Testis (tissue), 3 donors: ENCODE data around the gene DPYD. TPM values are rescaled to one million over a fixed set of nuclear protein-coding genes. Genes with fewer than 3 reads are reported as not detected.

Experiments
- DNase-seq: peaks from one replicate; pipeline ENCODE4 v3.0.0-alpha.2; 2019
- H3K27ac ChIP-seq, 2 donors: fragments of 200-600 bp; sonication (generic); one replicate each; pipeline ENCODE4 v1.5.1; 2019
- H3K27me3 ChIP-seq: fragments of 200-600 bp; sonication (generic); one replicate; pipeline ENCODE4 v1.5.1; 2019
- H3K36me3 ChIP-seq: fragments of 200-600 bp; sonication (generic); one replicate; pipeline ENCODE4 v1.5.1; 2017; ENCODE audit warnings: low read depth; ENCODE audit errors: missing control alignments
- H3K4me1 ChIP-seq: fragments of 200-600 bp; sonication (generic); one replicate; pipeline ENCODE4 v1.5.1; 2019
- H3K4me3 ChIP-seq, 2 donors: fragments of 200-600 bp; sonication (generic); one replicate each; pipeline ENCODE4 v1.5.1; 2017 to 2019
- H3K9me3 ChIP-seq: fragments of 200-600 bp; sonication (generic); one replicate; pipeline ENCODE4 v1.5.1; 2017
- CTCF ChIP-seq, 3 experiments: fragments of 450-650 bp in 2 of 3; fragments of 200-600 bp in 1 of 3; sonication (generic) in 1 of 3; IDR thresholded peaks; one replicate each; pipeline ENCODE4 v1.5.1; 2016 to 2019; ENCODE audit warnings: antibody characterized with exemption in 3 of 3, mild to moderate bottlenecking in 2 of 3, moderate library complexity in 1 of 3
- POLR2A ChIP-seq: fragments of 450-650 bp; IDR thresholded peaks from one replicate; pipeline ENCODE4 v1.6.1; 2017; ENCODE audit warnings: antibody characterized with exemption, mild to moderate bottlenecking, moderate library complexity
- WGBS, 2 donors: methylation state at CpG; one replicate each; pipeline ENCODE4 v1.1.5; 2018; 5-methylcytosine and 5-hydroxymethylcytosine counted together
- intact Hi-C: fragments of 100-400 bp; cut with DNase I; formaldehyde crosslinking; loops from one replicate; pipeline ENCODE4 v1.15.1; 2023; ENCODE audit warnings: low total_unique reads
- polyA plus RNA-seq: library from polyadenylated mRNA; stranded (reverse); fragments of 350-450 nt; fragmentation: Illumina TruSeq; extraction: RNeasy Lipid Tissue Mini Kit (QIAGEN cat#74804); gene quantifications from one replicate; pipeline ENCODE4 v1.2.3, GENCODE V29; 2014; ENCODE audit warnings: low read depth, low replicate concordance; ENCODE audit not compliant: insufficient read depth
- total RNA-seq, 2 donors: library from RNA; depleted of rRNA; stranded (reverse); fragments of >200 nt; gene quantifications; one replicate each; pipeline ENCODE4 v1.2.3, GENCODE V29; 2016

Gene DPYD
- total and polyA plus RNA-seq, 3 donors from 2014 or later = 6.7 to 14.7 (median 11.5) TPM

GRCh38 chr1:97942161-97943123, 21.6 kb upstream of the DPYD start:
- no peak for DNase-seq
- no peak for TF ChIP-seq CTCF (IDR thresholded peaks at IDR 0.05)
- TF ChIP-seq POLR2A = no peak
- Histone ChIP-seq H3K27ac (no peak overlapping the region), H3K36me3 (no peaks in the 10 kb centered on the region), H3K4me3 (no peak overlapping the region), H3K4me1 (no peaks in the 10 kb centered on the region), H3K9me3 (no peaks in the 10 kb centered on the region), H3K27me3 (no peaks in the 10 kb centered on the region)
- 82 to 83% methylated on average over 2 of the region's 2 CpGs for WGBS, 2 donors
- intact Hi-C loops = no loop called here

GRCh38 chr1:97938285-97938642, 17.4 kb upstream of the DPYD start:
- Histone ChIP-seq H3K9me3 (no peaks in the 10 kb centered on the region), H3K27me3 (no peaks in the 10 kb centered on the region), H3K4me3 (no peak overlapping the region), H3K27ac (no peak overlapping the region), H3K36me3 (no peaks in the 10 kb centered on the region), H3K4me1 (no peaks in the 10 kb centered on the region)
- no peak for DNase-seq
- intact Hi-C loops = no loop called here
- no peak for TF ChIP-seq CTCF (IDR thresholded peaks at IDR 0.05)
- TF ChIP-seq POLR2A = no peak
- WGBS, 2 donors = 71% methylated on average over 3 of the region's 3 CpGs

GRCh38 chr1:97936976-97937375, 16.1 kb upstream of the DPYD start:
- TF ChIP-seq POLR2A = no peak
- TF ChIP-seq CTCF (IDR thresholded peaks at IDR 0.05) = no peak
- H3K36me3 ChIP-seq = no peaks in the 10 kb centered on the region
- WGBS, 2 donors = 78 to 83% methylated on average over 2 of the region's 2 CpGs
- no peak overlapping the region for H3K27ac ChIP-seq
- no peak overlapping the region for H3K4me3 ChIP-seq
- intact Hi-C loops = no loop called here
- no peaks in the 10 kb centered on the region for H3K9me3 ChIP-seq
- H3K4me1 ChIP-seq = no peaks in the 10 kb centered on the region
- no peak for DNase-seq
- H3K27me3 ChIP-seq = no peaks in the 10 kb centered on the region

GRCh38 chr1:97934491-97934890, 13.7 kb upstream of the DPYD start:
- Histone ChIP-seq H3K4me3 (no peak overlapping the region), H3K36me3 (no peaks in the 10 kb centered on the region), H3K9me3 (no peaks in the 10 kb centered on the region), H3K27me3 (no peaks in the 10 kb centered on the region), H3K4me1 (no peaks in the 10 kb centered on the region), H3K27ac (no peak overlapping the region)
- no peak for DNase-seq
- WGBS, 2 donors = 91 to 93% methylated on average over 6 of the region's 6 CpGs
- intact Hi-C loops = no loop called here
- TF ChIP-seq POLR2A (no peak), CTCF (IDR thresholded peaks at IDR 0.05) (no peak)
